Retinal pigment epithelial cell (primary cell): Measurements from ENCODE around the gene DHX32.

ENCODE experiments used
- DNase-seq: peaks from one replicate; pipeline ENCODE4 v3.0.0-alpha.2; 2010; ENCODE audit warnings: low read depth
- H3K4me3 ChIP-seq: 2 replicates; pipeline ENCODE4 v1.5.1; 2011; ENCODE audit warnings: mild to moderate bottlenecking, low read length, control low read depth, moderate library complexity
- TF ChIP-seq, protein P1 (sequence below): conservative IDR thresholded peaks from 2 replicates; pipeline ENCODE4 v1.5.1; 2011; ENCODE audit warnings: low read depth, low read length, control low read depth, inconsistent platforms

DHX32 gene

DNA sequence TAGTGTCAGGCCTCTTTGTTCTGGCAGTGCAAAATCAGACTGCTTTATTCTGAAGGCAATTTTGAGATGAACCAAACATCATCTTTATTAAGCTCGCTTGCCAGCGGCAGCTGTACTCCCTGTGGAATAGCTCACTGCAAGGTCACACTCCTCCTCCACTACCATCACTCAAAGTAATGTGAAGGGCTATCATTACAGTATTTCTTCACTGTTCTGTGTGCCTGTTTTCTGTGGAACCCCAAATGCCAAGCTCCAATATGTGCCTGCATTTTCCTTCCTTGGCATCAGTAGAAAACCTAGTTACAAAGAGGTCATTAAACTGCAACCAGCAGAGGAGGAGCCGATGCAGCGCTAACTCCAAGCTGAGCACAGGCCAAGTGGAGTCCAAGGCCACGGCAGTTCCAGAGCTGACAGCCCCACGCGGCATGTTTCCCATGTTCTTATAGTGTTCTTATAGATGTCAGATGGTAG is 36.3 kb downstream of the DHX32 start:
- no peak for DNase-seq
- no peak overlapping the region for H3K4me3 ChIP-seq
- TF ChIP-seq, protein P1, sequence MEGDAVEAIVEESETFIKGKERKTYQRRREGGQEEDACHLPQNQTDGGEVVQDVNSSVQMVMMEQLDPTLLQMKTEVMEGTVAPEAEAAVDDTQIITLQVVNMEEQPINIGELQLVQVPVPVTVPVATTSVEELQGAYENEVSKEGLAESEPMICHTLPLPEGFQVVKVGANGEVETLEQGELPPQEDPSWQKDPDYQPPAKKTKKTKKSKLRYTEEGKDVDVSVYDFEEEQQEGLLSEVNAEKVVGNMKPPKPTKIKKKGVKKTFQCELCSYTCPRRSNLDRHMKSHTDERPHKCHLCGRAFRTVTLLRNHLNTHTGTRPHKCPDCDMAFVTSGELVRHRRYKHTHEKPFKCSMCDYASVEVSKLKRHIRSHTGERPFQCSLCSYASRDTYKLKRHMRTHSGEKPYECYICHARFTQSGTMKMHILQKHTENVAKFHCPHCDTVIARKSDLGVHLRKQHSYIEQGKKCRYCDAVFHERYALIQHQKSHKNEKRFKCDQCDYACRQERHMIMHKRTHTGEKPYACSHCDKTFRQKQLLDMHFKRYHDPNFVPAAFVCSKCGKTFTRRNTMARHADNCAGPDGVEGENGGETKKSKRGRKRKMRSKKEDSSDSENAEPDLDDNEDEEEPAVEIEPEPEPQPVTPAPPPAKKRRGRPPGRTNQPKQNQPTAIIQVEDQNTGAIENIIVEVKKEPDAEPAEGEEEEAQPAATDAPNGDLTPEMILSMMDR: no peak

DNA sequence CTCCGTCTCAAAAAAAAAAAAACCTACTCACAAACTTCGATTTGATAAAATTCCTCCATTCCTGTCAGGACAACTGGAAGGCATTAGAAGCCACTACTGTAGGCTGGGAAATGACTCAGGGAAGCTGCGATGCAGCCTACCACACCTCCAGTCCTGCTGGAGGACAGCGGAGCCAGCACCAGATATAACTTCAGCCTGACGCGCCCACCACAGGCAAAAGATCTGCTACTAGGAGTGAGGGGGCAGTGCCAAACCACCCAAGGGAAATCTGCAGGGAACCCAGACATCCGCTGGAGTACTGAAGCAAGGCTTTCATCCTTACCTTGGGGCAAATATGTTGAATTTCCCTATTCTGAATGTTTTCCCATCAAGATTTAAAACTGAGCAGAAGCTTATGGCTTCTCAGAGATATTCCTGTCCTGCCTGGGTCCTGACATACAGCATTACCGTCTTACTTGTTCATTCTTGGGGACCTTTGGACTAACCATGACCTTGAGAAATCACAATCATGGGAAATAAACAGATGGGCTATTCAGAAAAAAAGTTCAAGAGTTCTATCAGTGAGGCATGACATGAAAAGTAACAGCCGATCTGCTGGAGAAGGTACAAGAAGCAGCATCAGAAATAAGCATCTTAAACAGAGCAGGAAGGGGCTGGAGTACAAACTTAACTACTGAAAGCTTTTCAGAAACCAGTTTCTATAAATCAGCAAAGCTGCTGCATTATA is 37.3 kb downstream of the DHX32 start:
- TF ChIP-seq, protein P1: no peak
- no peak for DNase-seq
- no peak overlapping the region for H3K4me3 ChIP-seq

DNA sequence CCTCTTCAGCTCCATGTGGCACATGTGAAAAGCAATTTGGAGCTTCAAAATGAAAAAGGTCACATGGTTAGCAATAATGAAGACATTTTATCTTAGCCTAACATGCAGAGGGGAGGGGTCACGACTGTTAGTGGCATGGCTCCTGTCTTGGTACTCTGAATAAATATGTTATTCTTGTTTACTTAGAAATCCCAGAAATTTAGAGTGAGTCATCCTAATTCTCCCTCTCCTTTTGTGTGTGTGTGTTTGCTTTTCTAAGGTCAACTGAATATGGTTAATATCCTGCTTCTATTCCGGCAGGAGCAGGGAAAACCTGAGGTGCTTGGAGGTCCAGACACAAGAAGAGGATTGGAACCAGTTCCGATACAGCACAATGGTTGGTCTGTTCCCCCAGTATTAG is 40.1 kb downstream of the DHX32 start:
- DNase-seq: no peak
- no peak overlapping the region for H3K4me3 ChIP-seq
- TF ChIP-seq, protein P1: no peak

- no peak for DNase-seq
- H3K4me3 ChIP-seq: no peak overlapping the region
- TF ChIP-seq, protein P1: no peak
These were observed 40.7 kb downstream of the DHX32 start for GRCh38 chr10:125840406-125840805.

DNA sequence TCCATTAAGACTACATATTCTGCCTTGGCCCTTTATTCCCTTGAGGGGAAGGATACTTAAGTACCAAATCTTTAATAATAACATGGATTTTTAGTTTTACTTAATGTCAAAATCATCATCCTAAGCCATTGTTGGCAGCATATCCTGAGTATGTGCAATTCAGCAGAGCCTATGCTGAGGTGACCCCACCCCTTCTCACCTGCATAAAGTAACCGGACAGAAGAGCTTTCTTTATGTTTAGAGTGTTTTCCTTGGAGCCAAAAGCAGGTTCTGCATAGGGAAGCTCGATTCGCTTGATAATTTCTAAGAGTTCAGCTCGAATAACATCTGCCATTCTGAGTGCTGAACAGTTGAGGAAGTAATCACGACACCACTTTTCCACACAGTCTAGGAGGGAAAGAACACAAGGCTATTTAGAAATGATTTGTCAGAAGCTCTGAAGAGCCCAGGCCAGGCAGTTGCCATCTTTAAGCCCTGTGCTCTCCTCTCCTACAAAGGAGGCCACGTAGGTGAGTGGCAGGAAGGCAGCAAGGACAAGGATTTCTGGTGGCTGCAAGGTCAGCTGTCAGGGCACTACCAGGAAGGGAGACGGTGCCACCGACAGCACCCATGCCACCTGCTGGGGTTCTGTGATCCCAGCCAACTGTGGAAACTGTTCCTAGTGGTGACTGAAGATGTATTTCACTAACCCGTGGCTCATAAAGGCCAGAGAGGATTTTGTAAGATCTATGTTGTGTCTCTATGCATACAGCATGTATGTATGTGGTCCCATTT is 42.1 kb downstream of the DHX32 start:
- TF ChIP-seq, protein P1: no peak

DNA sequence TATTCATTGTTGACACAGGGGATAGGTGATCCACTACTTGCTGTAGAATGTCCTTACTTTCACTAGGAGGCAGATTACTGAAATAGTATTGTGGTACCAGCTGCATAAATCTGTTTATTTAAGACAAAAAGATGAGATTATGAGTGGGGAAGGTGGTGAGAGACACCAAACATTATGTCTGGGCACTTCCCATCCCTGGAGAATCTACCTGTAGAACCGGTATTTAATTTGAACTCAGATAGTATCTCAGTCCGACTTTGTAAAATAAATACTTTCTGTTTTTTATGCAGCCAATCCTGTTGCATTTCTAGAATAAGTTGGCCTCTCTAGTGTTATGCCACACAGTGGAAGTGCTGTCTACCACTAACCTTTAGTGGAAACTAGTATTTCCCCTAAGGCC is 44.3 kb downstream of the DHX32 start:
- no peak overlapping the region for H3K4me3 ChIP-seq
- no peak for DNase-seq
- TF ChIP-seq, protein P1: no peak

More for the DNA sequence above, 42.1 kb downstream of the DHX32 start:
- no peak overlapping the region for H3K4me3 ChIP-seq
- no peak for DNase-seq
